HG02938 (cell line): Measurements from ENCODE around the gene ANXA11.
A peak's percentile ranks its signal among the peaks of the same experiment; 100 is the strongest.
"Not testable (repeated sequence)": the region's sequence is repeated elsewhere in the genome, so short reads cannot be mapped to it uniquely, and the experiment has no call there.

Experiments used
- ATAC-seq: cut with Tn5 transposase; IDR thresholded peaks from one replicate; pipeline ENCODE4 v1.9.1; 2021; ENCODE audit warnings: mild to moderate bottlenecking, moderate library complexity; ENCODE audit not compliant: unreplicated experiment

Gene ANXA11

DNA sequence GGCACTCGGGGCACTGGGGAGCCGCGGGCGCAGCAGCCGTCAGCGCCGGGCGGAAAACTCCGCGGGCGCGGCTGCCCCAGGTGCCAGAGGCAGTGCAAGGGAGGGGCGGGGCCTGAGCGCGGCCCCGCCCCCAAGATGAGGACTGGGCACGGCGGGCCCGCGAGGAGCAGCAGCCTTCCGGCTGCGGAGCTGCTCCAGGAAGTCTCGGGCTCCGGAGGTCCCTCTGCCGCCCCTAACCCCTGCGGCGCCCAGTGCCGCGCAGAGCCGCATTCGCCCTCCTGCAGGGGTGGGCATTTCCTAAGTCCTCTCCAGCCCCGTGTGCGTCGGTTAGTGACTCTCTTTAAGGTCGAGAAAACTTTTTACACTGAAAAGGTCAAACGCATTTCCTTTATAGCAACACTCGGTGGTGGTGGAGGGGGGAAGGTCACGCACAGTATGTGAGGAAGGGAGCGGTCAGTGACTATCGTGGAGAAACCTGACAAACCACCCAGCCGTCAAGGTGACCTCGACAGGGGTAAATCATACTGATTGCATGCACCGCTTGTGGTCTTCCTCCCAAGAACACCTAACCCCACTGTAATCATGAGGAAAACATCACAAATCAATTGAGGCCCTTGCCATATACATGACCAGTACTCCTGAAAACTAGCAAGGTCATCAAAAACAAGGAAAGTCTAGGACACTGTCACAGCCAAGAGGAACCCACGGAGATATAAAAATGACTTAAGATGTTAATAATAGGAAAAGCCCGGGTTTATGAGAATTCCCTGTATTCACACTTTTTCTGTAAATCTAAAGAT is at the start of gene ANXA11:
TSS of gene ANXA11 (minus strand) at position 61 of the 800 bp plus-strand sequence. CDS start 32,676 bp downstream, outside the sequence.
- ATAC-seq, result peak; percentile 78

DNA sequence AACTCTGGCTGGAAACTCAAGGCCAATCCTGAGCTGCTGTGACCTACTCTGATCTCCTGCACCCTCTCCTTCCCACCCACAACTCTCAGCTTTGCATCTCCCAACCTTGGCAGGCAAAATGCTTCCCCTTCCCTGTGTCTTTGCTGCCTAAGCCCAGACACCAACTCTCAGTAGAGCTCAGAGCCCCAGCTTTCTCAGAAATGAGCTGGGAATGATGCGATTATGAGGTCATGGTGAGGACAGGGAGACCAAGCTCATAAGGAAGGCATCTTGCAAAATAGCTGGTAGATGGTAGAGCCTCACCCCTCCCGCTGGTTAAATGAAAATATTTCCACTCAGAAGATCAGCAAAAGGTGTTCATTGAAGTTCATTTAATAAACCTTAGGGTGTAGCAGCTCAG is 49.4 kb upstream of the ANXA11 start:
- not testable (repeated sequence) for ATAC-seq

DNA sequence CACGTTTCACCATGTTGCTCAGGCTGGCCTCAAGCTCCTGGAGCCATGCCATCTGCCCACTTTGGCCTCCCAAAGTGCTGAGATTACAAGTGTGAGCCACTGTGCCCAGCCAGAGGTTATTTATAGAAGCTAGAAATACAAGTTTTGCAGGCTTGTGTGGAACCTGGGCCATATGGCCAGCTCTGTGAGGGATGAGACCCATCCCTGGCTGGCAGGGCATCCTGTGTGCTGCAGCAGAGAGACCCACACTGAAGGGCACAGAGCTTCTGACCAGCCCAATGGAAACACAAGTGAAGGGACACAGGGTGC is 48.6 kb upstream of the ANXA11 start:
- not testable (repeated sequence) for ATAC-seq

DNA sequence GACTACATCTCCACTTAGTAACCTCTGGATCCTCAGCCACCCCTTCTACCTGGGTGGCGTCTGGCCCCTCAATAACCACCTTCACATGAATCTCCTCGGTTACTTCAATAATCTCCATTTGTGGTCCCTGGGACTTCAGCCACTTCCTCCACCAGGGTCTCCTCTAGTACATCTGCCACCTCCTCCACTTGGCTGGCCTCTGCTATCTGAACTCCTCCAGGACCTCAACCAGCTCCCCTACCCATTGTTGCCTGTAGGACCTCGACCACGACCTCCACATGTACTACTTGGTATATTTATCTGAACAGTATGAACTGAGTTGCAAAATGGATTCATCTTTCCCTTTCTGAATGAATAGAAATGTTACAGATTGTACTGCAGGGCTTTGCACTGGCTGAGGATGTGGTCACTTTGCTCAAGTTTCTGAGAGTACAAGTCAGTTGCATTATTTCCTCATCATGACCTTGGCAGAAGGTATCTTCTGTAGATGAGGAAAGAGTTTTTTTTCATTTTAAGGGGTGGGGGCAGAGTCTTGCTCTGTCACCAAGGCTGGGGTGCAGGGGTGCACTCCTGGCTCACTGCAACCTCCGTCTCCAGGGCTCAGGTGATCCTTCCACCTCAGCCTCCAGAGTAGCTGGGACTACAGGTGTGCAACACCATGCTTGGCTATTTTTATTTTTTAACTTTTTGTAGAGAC is 48.1 kb upstream of the ANXA11 start:
- ATAC-seq, result peak; percentile 93

DNA sequence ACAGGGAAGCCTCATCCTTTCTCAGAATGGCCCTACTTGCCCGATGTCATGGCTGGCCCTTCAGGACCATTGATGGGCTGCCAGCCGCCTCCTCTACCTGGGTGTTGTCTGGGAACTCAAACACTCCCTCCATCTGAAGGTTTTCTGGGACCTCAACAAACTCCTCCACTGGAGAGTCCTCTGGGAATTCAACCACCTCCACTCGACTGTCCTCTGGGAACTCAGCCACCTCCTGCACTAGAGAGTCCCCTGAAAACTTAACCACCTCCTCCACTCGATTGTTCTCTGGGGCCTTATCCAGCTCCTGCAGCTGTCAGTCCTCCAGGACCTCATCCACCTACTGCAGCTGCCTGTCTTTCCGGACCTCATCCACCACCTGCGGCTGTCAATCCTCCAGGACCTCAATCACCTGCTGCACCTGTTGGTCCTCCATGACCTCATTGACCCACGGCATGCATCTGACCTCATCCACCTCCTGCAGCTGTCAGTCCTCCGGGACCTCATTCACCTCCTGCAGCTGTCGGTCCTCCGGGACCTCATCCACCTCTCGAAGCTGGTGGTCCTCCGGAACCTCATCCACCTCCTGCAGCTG is 47.1 kb upstream of the ANXA11 start:
- no peak for ATAC-seq

DNA sequence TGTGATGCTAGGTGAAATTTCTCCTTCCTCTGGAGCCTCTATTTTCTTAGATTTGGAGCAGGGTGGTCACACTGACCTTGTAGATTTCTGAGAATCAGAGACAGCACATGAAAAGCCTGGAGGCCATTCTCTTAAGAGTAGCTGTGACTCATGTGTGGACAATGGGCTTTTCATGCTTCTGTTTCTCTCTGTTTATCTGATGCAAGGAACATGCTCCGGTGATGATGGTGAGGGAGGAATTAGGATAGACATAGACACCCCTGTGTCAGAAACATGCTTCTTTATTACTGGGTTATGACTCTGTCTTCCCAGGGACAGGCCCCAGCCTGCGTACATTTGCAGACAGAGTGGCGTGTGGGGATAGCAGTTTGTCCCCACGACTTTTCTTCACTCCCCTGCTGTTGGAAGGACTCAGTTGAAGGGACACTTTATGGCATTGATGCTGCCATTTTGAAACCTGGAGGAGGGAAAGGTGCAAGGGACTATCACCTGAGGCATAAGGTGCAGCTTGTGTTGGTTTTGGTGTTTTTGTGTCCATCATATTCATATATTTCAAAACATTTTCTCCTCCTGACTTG is 46.5 kb upstream of the ANXA11 start:
- ATAC-seq, result not testable (repeated sequence)

DNA sequence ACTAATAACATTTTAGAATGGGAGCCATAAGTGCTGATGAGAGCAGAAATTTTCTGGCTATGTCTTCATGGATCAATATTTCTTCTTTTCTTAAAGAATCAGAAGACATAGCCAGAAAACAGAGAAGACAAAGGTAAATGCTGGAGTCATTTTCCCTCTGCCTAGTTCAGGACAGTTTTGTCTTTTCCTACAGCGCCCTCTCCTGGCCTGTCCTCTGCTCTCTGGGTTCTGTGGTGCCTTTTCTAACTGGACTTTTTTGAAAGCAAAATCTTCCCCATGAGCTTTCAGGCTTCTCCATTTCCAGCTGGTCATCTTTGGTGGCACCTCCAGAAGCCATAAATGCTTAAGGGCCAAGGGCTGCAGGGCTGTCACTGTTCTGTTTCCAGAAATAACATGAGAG is 45.1 kb upstream of the ANXA11 start:
- not testable (repeated sequence) for ATAC-seq

DNA sequence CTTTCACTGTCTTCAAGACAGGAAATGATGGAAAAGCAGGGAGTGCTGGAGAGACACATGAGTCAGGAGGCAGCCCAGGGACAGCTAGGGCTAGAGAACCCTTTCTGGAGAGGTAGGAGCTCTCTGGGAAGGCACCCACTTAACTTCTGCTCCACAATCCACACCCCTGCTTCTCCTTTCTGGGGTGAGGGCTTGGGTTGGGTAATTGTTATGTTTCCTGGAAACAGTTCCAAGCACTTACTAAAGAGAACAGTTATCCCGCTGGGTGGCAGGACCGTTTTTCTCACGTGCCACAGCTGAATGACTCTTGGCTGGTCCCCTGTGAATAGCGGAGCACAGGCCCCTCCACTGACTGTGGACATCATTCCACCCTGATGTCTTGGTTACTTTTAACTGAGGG is 44.6 kb upstream of the ANXA11 start:
- not testable (repeated sequence) for ATAC-seq

DNA sequence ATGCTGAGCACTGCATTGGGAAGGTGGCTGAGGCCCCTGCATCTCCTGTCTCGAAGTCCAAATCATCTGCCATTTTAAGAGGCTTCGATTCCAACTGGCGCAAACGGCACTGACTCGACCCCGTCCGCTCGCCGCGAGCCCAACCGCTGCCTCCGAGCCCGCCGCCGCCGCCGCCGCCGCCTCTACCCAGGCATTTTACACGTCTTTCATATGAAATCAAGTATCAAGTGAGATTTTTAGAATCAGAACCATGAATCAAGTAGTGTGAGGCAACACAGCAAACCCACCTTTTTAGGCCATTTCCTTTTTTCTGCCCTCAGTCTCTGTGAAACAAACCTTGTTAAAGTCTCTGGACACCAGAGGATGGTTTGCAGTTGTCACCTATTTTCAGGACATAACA is 42.3 kb upstream of the ANXA11 start:
- not testable (repeated sequence) for ATAC-seq

DNA sequence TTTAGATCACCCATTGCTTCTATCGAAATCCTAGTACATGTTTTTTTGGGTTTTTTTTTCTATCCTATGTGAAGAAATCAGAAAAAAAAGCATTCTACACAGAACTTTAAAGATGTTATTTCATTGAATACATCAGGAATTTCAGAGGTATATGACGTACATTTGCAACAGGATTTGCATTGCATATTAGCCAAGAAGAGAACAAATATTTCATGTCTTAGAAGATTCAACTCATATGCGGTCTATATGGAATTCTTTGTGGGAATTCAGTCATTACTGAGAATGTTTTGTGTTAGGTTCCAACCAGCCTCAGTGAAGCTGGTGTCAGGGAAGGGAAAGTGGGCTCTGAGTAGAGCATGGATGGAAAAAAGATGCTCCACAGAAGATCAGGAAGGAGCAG is 39.0 kb upstream of the ANXA11 start:
- not testable (repeated sequence) for ATAC-seq

DNA sequence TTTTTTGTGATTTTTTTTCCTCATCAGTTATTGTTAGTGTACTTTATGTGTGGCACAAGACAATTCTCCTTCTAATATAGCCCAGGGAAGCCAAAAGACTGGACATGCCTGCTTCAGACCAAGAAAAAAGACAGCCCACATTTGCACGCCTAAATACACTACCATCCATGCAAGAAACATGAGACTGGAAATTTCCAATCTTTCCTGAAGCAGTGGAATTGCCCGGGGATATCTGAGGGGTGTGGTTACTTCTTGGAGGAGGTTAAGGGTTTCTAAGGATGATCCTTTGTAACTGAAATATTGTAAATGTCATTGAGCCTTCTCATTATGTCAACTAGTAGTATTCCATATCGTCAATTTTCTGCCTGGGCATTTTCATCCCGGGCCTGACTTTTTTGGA is 37.0 kb upstream of the ANXA11 start:
- not testable (repeated sequence) for ATAC-seq

DNA sequence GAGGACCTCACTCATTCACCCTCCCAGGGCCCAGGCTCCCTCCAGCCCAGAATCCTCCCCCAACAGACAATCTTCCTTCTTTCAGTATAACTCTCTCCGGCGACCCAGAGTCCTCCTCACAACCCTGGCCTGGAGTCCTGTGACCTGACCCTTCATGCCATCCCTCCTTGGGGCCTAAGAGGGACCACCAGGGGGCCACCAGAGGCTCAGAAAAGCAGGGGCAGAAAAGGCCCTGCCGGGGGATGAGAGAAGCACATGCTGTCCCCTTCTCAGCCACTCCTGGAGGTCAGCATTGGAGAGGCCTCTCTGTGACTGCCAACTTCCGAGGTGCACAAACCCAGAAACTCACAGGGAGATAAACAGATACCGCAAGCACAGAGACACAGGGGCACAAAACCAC is 31.1 kb upstream of the ANXA11 start:
- not testable (repeated sequence) for ATAC-seq

DNA sequence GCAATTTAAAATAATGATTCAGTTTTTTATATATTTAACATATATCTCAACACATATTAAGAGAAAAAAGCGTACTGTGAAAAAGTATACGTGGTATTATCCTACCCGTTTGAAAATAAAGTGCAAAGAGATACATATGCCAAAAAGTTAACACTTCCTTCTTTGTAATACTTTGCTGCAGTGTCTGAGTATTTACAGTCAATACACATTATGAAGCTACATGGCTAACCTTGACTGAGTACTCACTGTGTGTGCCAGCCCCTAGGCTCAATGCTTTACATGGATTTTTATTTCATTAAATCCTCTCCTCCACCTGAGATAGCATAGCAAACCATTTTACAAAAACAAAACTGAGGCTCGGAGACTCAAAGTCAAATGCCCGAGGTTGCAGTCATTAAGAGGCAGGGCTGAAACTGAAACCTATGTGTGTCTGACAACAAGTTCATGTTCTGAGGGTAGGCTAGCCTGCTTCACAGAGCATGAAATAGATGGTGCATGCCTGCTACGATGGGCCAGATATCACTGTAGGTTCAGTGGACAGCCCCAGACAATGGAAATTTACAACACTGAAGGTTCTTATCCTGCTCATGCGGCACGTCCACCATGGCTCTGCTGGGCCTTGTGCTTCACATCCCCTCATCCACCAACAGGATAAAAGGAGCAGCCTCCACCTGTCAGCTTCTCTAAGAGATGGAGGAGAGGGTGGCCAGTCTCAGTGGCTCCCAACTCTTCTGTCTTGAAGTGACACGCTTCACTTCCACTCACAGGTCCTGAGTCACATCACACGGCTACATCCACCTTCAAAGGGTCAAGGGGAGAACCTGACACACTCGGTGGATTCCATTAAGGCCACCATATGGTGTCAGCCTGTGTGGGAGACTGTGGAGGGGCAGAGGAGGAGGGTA is 29.2 kb upstream of the ANXA11 start:
- ATAC-seq, result peak; percentile 100

DNA sequence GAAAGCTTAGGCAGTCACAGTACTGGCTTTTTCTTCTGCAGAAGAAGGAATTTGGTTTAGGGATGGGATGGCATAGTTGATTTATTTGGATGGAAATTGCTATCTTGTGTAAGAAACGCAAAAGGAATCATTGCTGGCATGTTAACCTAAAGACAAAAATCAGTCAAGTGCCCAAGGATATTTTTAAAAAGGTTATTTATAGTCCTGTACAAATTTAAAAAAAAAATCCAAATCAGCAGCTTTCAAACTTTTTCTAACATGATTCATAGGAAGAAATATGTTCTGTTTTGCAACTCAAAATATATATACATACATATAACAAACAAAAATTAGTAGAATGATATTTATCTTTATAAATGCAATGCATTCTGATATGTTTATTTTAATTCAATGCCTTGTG is 28.5 kb upstream of the ANXA11 start:
- not testable (repeated sequence) for ATAC-seq

DNA sequence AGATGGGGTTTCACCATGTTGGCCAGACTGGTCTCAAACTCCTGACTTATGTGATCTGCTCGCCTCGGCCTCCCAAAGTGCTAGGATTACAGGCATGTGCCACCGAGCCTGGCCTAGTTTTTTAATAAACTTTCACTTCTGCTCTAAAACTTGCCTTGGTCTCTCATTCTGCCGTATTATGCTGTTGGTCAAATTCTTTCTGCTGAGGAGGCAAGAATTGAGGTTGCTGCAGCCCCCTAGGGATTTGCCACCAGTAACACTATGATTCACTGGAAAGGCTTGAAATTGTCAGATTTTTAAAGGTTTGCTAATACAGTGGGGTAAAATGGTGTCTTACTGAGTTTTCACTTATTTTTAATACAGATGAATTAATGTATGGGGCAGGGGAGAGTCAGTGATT is 21.4 kb upstream of the ANXA11 start:
- ATAC-seq, result peak; percentile 61

DNA sequence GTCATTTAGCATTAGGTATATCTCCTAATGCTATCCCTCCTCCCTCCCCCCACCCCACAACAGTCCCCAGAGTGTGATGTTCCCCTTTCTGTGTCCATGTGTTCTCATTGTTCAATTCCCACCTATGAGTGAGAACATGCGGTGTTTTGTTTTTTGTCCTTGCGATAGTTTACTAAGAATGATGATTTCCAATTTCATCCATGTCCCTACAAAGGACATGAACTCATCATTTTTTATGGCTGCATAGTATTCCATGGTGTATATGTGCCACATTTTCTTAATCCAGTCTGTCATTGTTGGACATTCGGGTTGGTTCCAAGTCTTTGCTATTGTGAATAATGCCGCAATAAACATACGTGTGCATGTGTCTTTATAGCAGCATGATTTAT is 17.7 kb upstream of the ANXA11 start:
- ATAC-seq, result not testable (repeated sequence)

DNA sequence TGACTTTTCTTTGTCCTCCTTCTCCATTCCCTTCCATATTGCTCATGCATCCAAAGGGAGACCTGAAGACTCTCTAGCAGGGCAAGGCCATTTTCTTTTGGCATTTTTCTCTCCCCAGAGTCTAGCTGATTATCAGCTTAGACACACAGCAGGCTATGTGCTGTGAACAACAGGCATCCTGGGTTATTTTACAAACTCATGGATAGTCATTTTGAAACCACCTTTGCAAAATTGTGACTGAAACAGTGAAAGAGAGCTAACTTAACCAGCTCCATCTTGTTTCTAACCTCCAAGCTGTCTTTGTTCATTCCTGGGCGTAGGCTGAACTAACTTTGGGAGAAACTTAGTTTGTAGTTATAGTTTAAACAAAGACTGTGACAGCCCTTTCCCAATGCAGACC is 13.5 kb upstream of the ANXA11 start:
- ATAC-seq, result peak; percentile 87

DNA sequence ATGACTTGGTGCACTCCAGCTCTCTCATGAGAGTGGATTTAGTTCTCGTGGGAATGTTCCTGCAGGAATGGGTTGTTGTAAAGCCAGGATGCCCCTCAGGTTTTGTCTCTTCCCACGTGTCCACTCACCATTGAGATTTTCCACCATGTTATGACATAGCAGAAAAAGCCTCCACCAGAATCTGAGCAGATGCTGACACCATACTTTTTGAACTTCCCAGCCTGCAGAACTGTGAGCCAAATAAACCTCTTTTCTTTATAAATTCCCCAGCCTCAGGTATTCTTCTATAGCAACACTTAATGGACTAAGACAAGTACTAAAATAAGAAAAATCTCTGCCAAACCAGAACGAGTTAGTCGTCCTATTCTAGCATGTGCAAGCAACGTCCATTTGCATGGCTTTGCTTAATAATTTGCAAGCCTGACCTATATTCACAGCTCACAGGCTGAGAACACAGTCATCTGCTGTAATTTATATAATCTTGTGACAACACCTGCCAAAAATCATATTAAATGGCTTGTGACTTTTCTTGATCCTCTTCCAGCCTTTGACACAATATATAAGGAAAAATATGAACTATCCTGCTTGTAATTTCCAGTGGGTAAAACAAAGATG is 9.1 kb upstream of the ANXA11 start:
- ATAC-seq, result not testable (repeated sequence)

DNA sequence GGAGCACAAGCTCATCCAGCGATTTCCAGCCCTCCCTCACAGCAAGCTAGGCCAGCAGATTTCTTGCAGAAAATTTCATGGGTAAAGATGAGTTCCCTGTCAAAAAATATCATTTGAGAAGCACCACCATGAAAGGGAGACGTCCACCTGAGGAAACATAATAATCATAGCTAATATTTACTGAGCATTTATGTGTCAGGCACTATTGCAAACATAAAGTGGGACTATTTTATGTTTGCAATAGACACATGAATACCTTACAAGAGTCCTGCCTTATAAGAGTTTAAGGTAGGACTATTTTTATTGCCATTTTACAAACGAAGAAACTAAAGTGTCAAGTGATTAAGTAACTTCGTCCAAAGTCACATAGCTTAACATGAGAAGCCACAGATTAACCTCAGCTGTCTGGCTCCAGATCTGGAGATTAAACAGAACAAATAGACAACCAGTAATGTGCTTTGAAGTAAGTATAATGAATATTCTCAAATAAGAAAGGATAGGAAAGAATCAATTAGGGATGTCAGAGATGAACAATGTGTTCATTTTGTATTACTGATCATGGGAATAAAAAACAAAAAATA is 7.3 kb upstream of the ANXA11 start:
- ATAC-seq, result not testable (repeated sequence)

DNA sequence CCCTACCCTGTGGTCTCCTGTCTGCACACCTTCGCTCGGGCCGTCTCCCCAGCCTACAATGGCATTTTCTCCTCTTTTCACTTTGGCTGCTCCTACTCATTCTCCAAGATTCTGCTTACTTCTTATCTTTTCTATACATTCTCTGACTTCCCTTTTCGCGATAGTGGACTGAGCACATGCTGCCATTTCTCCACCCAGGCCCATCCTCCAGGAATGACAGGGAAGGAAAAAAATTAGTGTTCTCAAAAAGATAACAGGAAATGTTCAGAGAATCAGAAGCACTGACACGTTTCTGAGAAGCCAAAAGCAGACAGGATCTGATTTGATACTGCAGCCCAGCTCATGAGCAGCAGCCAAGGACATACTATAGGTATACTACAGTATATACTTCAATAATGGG is 6.4 kb upstream of the ANXA11 start:
- ATAC-seq, result no peak
